ENCODE measurements around the gene PTGIR. TPM values are rescaled to one million over a fixed set of nuclear protein-coding genes. Genes with fewer than 3 reads are reported as not detected.
"Not testable (repeated sequence)": the region's sequence is repeated elsewhere in the genome, so short reads cannot be mapped to it uniquely, and the experiment has no call there.

The PTGIR gene
- total and polyA plus RNA-seq, 2 donors from 2014 or later: 7.5 to 10.1 TPM

GRCh38 chr19:46630586-46631205, 5.8 kb upstream of the PTGIR start:
- H3K4me1 ChIP-seq (ENCODE audit: control insufficient read depth in 2 of 3, insufficient read depth in 2 of 3, low read depth in 1 of 3, low read length in 3 of 3): peaks cover 0 to 17% (median 11%) of the 10 kb centered on the region in 3 donors
- no peak for DNase-seq
- intact Hi-C loops (cut with DNase I): no loop called here
- H3K27me3 ChIP-seq (ENCODE audit: control insufficient read depth, insufficient read depth, low read length): peaks cover 3% of the 10 kb centered on the region
- FAIRE-seq: no peak
- H3K9me3 ChIP-seq (ENCODE audit: control insufficient read depth in 2 of 3, insufficient read depth in 1 of 3, low read length in 3 of 3): no peaks in the 10 kb centered on the region
- no peaks in the 10 kb centered on the region for H3K36me3 ChIP-seq (ENCODE audit: control insufficient read depth in 2 of 3, insufficient read depth in 3 of 3, low read length in 3 of 3)
- no peak overlapping the region for H3K9ac ChIP-seq (ENCODE audit: low read length in 3 of 3)
- H3K4me3 ChIP-seq (ENCODE audit: low read length in 3 of 3): no peak overlapping the region
- TF ChIP-seq, protein P1, sequence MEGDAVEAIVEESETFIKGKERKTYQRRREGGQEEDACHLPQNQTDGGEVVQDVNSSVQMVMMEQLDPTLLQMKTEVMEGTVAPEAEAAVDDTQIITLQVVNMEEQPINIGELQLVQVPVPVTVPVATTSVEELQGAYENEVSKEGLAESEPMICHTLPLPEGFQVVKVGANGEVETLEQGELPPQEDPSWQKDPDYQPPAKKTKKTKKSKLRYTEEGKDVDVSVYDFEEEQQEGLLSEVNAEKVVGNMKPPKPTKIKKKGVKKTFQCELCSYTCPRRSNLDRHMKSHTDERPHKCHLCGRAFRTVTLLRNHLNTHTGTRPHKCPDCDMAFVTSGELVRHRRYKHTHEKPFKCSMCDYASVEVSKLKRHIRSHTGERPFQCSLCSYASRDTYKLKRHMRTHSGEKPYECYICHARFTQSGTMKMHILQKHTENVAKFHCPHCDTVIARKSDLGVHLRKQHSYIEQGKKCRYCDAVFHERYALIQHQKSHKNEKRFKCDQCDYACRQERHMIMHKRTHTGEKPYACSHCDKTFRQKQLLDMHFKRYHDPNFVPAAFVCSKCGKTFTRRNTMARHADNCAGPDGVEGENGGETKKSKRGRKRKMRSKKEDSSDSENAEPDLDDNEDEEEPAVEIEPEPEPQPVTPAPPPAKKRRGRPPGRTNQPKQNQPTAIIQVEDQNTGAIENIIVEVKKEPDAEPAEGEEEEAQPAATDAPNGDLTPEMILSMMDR (IDR thresholded peaks at IDR 0.05; ENCODE audit: borderline replicate concordance, extremely low read depth, insufficient read depth): no peak
- no peak overlapping the region for H3K27ac ChIP-seq (ENCODE audit: low read depth in 2 of 2, low read length in 2 of 2)

DNA sequence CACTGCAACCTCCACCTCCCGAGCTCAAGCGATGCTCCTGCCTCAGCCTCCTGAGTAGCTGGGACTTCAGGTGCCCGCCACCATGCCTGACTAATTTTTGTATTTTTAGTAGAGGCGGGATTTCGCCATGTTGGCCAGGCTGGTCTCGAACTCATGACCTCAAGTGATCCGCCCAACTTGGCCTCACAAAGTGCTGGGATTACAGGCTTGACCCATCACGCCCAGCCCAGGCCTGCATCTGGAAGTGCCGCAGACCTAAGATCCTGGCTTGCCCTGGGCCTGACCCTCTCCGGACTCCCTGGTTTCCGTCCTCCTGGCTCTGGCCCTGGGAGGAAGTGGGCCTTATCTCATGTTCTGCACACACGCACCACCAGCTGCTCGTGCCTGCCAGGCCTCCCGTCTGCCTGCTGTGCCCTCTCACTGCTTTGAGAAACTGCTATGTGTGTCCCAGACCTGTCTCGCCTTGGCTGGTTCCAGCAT, 4.7 kb upstream of the PTGIR start:
- DNase-seq (no peak), FAIRE-seq (no peak)
- Histone ChIP-seq H3K9ac (ENCODE audit: low read length in 3 of 3) (no peak overlapping the region), H3K4me1 (ENCODE audit: control insufficient read depth in 2 of 3, insufficient read depth in 2 of 3, low read depth in 1 of 3, low read length in 3 of 3) (peaks cover 0 to 18% (median 18%) of the 10 kb centered on the region in 3 donors), H3K27me3 (ENCODE audit: control insufficient read depth, insufficient read depth, low read length) (peaks cover 3% of the 10 kb centered on the region), H3K9me3 (ENCODE audit: control insufficient read depth in 2 of 3, insufficient read depth in 1 of 3, low read length in 3 of 3) (no peaks in the 10 kb centered on the region), H3K27ac (ENCODE audit: low read depth in 2 of 2, low read length in 2 of 2) (no peak overlapping the region), H3K4me3 (ENCODE audit: low read length in 3 of 3) (no peak overlapping the region), H3K36me3 (ENCODE audit: control insufficient read depth in 2 of 3, insufficient read depth in 3 of 3, low read length in 3 of 3) (no peaks in the 10 kb centered on the region)
- TF ChIP-seq, protein P1 (IDR thresholded peaks at IDR 0.05; ENCODE audit: borderline replicate concordance, extremely low read depth, insufficient read depth): no peak
- intact Hi-C loops (cut with DNase I): no loop called here

DNA sequence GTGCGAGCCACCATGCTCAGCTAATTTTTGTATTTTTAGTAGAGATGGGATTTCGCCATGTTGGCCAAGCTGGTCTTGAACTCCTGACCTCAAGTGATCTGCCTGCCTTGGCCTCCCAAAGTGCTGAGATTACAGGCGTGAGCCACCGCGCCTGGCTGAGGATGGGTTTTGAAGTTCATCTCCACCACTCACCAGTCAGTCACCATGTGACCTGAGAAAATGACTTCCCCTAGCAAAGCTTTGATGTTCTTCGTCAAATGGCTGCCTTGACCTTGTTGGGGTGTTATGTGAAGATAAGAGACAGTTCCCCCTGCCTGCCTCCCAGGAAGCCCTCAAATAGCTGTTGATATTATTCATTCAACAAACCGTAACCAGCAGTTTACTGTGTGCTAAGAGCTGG, 4.1 kb upstream of the PTGIR start:
- H3K27ac ChIP-seq (ENCODE audit: low read depth in 2 of 2, low read length in 2 of 2); H3K4me3 ChIP-seq (ENCODE audit: low read length in 3 of 3); H3K9me3 ChIP-seq (ENCODE audit: control insufficient read depth in 2 of 3, insufficient read depth in 1 of 3, low read length in 3 of 3); H3K9ac ChIP-seq (ENCODE audit: low read length in 3 of 3); FAIRE-seq; H3K36me3 ChIP-seq (ENCODE audit: control insufficient read depth in 2 of 3, insufficient read depth in 3 of 3, low read length in 3 of 3); DNase-seq; intact Hi-C loops (cut with DNase I); H3K27me3 ChIP-seq (ENCODE audit: control insufficient read depth, insufficient read depth, low read length): not testable (repeated sequence)
- peaks cover 0 to 18% (median 18%) of the 10 kb centered on the region in 3 donors for H3K4me1 ChIP-seq (ENCODE audit: control insufficient read depth in 2 of 3, insufficient read depth in 2 of 3, low read depth in 1 of 3, low read length in 3 of 3)

DNA sequence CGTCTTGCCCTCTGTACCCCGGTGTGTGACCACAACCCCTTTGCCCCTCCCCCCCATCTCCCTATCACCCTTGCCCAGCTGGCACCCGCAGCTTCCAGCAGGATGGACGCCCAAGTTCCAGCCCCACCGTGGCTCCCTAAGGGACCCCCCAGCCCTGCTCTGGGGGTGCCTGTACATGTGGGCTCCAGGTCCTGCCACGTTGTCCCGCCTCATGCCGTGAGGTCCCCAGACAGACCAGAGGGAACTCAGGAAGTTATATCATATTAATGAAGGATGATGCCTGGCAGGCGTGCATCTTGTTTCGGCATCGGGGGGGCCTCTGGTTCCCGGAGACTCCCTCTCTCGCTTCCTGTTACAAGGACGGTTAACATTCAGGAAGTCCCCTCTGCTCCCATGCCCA, 1.6 kb upstream of the PTGIR start:
- no peak for FAIRE-seq
- TF ChIP-seq, protein P1 (IDR thresholded peaks at IDR 0.05; ENCODE audit: borderline replicate concordance, extremely low read depth, insufficient read depth): no peak
- Histone ChIP-seq H3K36me3 (ENCODE audit: control insufficient read depth in 2 of 3, insufficient read depth in 3 of 3, low read length in 3 of 3) (no peaks in the 10 kb centered on the region), H3K27me3 (ENCODE audit: control insufficient read depth, insufficient read depth, low read length) (no peaks in the 10 kb centered on the region), H3K4me3 (ENCODE audit: low read length in 3 of 3) (no peak overlapping the region), H3K9me3 (ENCODE audit: control insufficient read depth in 2 of 3, insufficient read depth in 1 of 3, low read length in 3 of 3) (no peaks in the 10 kb centered on the region), H3K9ac (ENCODE audit: low read length in 3 of 3) (no peak overlapping the region), H3K4me1 (ENCODE audit: control insufficient read depth in 2 of 3, insufficient read depth in 2 of 3, low read depth in 1 of 3, low read length in 3 of 3) (peaks cover 0 to 13% (median 10%) of the 10 kb centered on the region in 3 donors), H3K27ac (ENCODE audit: low read depth in 2 of 2, low read length in 2 of 2) (peak overlapping the region; percentile 79 to 96)
- intact Hi-C loops (cut with DNase I): no loop called here
- peak in 1 of 5 donors; percentile 59 for DNase-seq
